ENCODE measurements around the gene TRIM66. TPM values are rescaled to one million over a fixed set of nuclear protein-coding genes. Genes with fewer than 3 reads are reported as not detected.
A peak's percentile ranks its signal among the peaks of the same experiment; 100 is the strongest.

TRIM66 gene
- total and polyA plus RNA-seq, 2 donors (not counting 3 experiments of a cell fraction or from before 2014, with no cell fraction given) = 5.5 to 11.7 TPM

GRCh38 chr11:8612522-8612921 is 69.9 kb downstream of the TRIM66 start:
- no peak for TF ChIP-seq JUN (IDR thresholded peaks at IDR 0.05; ENCODE audit: borderline replicate concordance, insufficient read depth, insufficient read length, low read depth)
- no peak for TF ChIP-seq POLR2A (IDR thresholded peaks at IDR 0.05; ENCODE audit: low read depth, low read length)
- no peak for TF ChIP-seq GATA2 (IDR thresholded peaks at IDR 0.05; ENCODE audit: insufficient read depth, insufficient read length, low read depth, low read length)
- no peak for TF ChIP-seq POLR2AphosphoS5 (IDR thresholded peaks at IDR 0.05; ENCODE audit: insufficient read depth, low read depth, low read length)
- TF ChIP-seq MYC (IDR thresholded peaks at IDR 0.05; ENCODE audit: low read depth, low read length) = no peak
- TF ChIP-seq, protein P1, sequence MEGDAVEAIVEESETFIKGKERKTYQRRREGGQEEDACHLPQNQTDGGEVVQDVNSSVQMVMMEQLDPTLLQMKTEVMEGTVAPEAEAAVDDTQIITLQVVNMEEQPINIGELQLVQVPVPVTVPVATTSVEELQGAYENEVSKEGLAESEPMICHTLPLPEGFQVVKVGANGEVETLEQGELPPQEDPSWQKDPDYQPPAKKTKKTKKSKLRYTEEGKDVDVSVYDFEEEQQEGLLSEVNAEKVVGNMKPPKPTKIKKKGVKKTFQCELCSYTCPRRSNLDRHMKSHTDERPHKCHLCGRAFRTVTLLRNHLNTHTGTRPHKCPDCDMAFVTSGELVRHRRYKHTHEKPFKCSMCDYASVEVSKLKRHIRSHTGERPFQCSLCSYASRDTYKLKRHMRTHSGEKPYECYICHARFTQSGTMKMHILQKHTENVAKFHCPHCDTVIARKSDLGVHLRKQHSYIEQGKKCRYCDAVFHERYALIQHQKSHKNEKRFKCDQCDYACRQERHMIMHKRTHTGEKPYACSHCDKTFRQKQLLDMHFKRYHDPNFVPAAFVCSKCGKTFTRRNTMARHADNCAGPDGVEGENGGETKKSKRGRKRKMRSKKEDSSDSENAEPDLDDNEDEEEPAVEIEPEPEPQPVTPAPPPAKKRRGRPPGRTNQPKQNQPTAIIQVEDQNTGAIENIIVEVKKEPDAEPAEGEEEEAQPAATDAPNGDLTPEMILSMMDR (IDR thresholded peaks at IDR 0.05; ENCODE audit: extremely low read depth in 1 of 2, insufficient read depth in 1 of 2, low read depth in 1 of 2, low read length in 2 of 2) = no peak
- TF ChIP-seq EZH2 (IDR thresholded peaks at IDR 0.05; ENCODE audit: borderline replicate concordance, low read depth, low read length, severe bottlenecking) = no peak
- TF ChIP-seq, protein P2, sequence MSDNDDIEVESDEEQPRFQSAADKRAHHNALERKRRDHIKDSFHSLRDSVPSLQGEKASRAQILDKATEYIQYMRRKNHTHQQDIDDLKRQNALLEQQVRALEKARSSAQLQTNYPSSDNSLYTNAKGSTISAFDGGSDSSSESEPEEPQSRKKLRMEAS (IDR thresholded peaks at IDR 0.05; ENCODE audit: insufficient read depth, insufficient read length) = no peak
- TF ChIP-seq FOS (IDR thresholded peaks at IDR 0.05; ENCODE audit: borderline replicate concordance, insufficient read depth, low read length) = no peak
- intact Hi-C loops (cut with micrococcal nuclease) = loop anchor here (5.0 kb wide), 1 partner anchor 345 kb away; no protein-coding TSS in a partner anchor
- CTCF ChIA-PET = interaction anchor here (1.2 to 2.6 kb wide), 4 partner anchors 8 to 45 kb away, joined by 3 to 8 read pairs (median 5); no protein-coding TSS in a partner anchor
- Histone ChIP-seq H3K4me2 (ENCODE audit: insufficient read depth, low read length) (peak overlapping the region; percentile 15), H3K9ac (replicated peaks; ENCODE audit: extremely low read depth, insufficient read depth, low read length) (no peak overlapping the region), H4K20me1 (replicated peaks; ENCODE audit: control insufficient read depth, extremely low read depth, insufficient read depth, low read length) (no peaks in the 10 kb centered on the region), H3K4me1 (ENCODE audit: control insufficient read depth, extremely low read depth, insufficient read depth, low read length) (peaks cover 12% of the 10 kb centered on the region), H3K27me3 (ENCODE audit: control insufficient read depth in 2 of 2, insufficient read depth in 2 of 2, low read length in 2 of 2) (peaks cover 0 to 1% of the 10 kb centered on the region in 2 experiments), H3K9me3 (replicated peaks; ENCODE audit: control insufficient read depth, insufficient read depth, low read length) (no peaks in the 10 kb centered on the region), H3K27ac (ENCODE audit: insufficient read depth, low read depth, low read length) (no peak overlapping the region), H3K4me3 (replicated peaks in 1 of 3; ENCODE audit: insufficient read depth in 1 of 3, low read depth in 1 of 3, low read length in 3 of 3) (no peak overlapping the region), H3K79me2 (ENCODE audit: control insufficient read depth, insufficient read depth, low read length) (no peaks in the 10 kb centered on the region), H3K9me1 (replicated peaks; ENCODE audit: control insufficient read depth, extremely low read depth, insufficient read depth, low read length) (no peaks in the 10 kb centered on the region), H2AFZ (ENCODE audit: low read depth, low read length) (peak overlapping the region; percentile 10), H3K36me3 (ENCODE audit: control insufficient read depth in 2 of 2, extremely low read depth in 1 of 2, insufficient read depth in 2 of 2, low read length in 2 of 2) (no peaks in the 10 kb centered on the region)
- dilution Hi-C loops (cut with MboI; ENCODE audit: extremely low pct_ligation_motif_present, low sequenced_read_pairs) = no loop called here
- POLR2A ChIA-PET = no interaction called here
- no TSS peak for BruUV-seq (replicated peaks)
- FAIRE-seq (no peak), DNase-seq (ENCODE audit: low read depth, low spot score) (no peak)

Data from endothelial cell of umbilical vein (primary cell).